SK-N-SH (cell line): ENCODE measurements around the gene TNFRSF1B. TPM values are rescaled to one million over a fixed set of nuclear protein-coding genes. Genes with fewer than 3 reads are reported as not detected.
A peak's percentile ranks its signal among the peaks of the same experiment; 100 is the strongest.

Source experiments
- CTCF ChIA-PET: fragments of 300-600, 350-600 bp; formaldehyde crosslinking; extraction: SDS; loops from one replicate; lab custom pipeline; 2021; lab: Yijun Ruan, JAX
- POLR2A ChIA-PET: fragments of 350-600 bp; sonication (Branson Sonifier 250); formaldehyde crosslinking; extraction: SDS; loops from one replicate; lab custom pipeline; 2020; ENCODE audit warnings: antibody characterized with exemption, inconsistent platforms; lab: Yijun Ruan, JAX
- DNase-seq: peaks from one replicate; pipeline ENCODE4 v3.0.0; 2012
- H2AFZ ChIP-seq: fragments of 200-600 bp; sonication (generic); 2 replicates; pipeline ENCODE4 v1.8.1; 2016; ENCODE audit warnings: antibody characterized with exemption, mild to moderate bottlenecking, low read depth
- H3F3A ChIP-seq: fragments of 200-600 bp; sonication (generic); replicated peaks from 2 replicates; pipeline ENCODE3; 2016; ENCODE audit warnings: antibody characterized with exemption, mild to moderate bottlenecking; ENCODE audit not compliant: insufficient read depth
- H3K27ac ChIP-seq, 2 experiments: fragments of 200-500 bp in 1 of 2; fragments of 200-600 bp in 1 of 2; sonication (Bioruptor generic) in 1 of 2; sonication (generic), shearing (Covaris generic) in 1 of 2; 2 replicates each; pipeline versions ENCODE4 v1.5.1 to v1.6.1; 2014 to 2016; ENCODE audit warnings: low read depth in 2 of 2, inconsistent platforms in 1 of 2, low read length in 1 of 2, mild to moderate bottlenecking in 1 of 2, mixed read lengths in 1 of 2
- H3K27me3 ChIP-seq: fragments of 200-600 bp; sonication (generic), shearing (Covaris generic); 2 replicates; pipeline ENCODE4 v1.6.1; 2016; ENCODE audit warnings: mixed run types; ENCODE audit not compliant: insufficient read depth
- H3K36me3 ChIP-seq, 2 experiments: fragments of 200-500 bp in 1 of 2; fragments of 200-600 bp in 1 of 2; sonication (Bioruptor generic) in 1 of 2; sonication (generic) in 1 of 2; replicated peaks in 1 of 2; 2 replicates each; pipeline versions ENCODE3 to v1.5.1; 2014 to 2016; ENCODE audit warnings: low read length in 1 of 2, mild to moderate bottlenecking in 1 of 2; ENCODE audit not compliant: insufficient read depth in 2 of 2, control insufficient read depth in 1 of 2
- H3K4me1 ChIP-seq, 2 experiments: fragments of 200-500 bp in 1 of 2; fragments of 200-600 bp in 1 of 2; sonication (Bioruptor generic) in 1 of 2; sonication (generic), shearing (Covaris generic) in 1 of 2; 2 replicates each; pipeline versions ENCODE4 v1.5.1 to v1.6.1; 2014 to 2016; ENCODE audit warnings: low read depth in 1 of 2, low read length in 1 of 2, mixed run types in 1 of 2; ENCODE audit not compliant: insufficient read depth in 2 of 2, control insufficient read depth in 1 of 2
- H3K4me2 ChIP-seq: fragments of 200-600 bp; sonication (generic), shearing (Covaris generic); 2 replicates; pipeline ENCODE4 v1.6.1; 2017; ENCODE audit warnings: mixed run types
- H3K4me3 ChIP-seq, 2 experiments: fragments of 200-500 bp in 1 of 2; fragments of 200-600 bp in 1 of 2; sonication (Bioruptor generic) in 1 of 2; sonication (generic), shearing (Covaris generic) in 1 of 2; 2 replicates each; pipeline versions ENCODE4 v1.5.1 to v1.8.1; 2014 to 2016; ENCODE audit warnings: low read depth in 2 of 2, inconsistent platforms in 1 of 2, low read length in 1 of 2, mild to moderate bottlenecking in 1 of 2, mixed read lengths in 1 of 2, moderate library complexity in 1 of 2
- H3K79me2 ChIP-seq: fragments of 200-600 bp; sonication (generic); 2 replicates; pipeline ENCODE4 v1.8.1; 2017; ENCODE audit warnings: mild to moderate bottlenecking; ENCODE audit not compliant: insufficient read depth
- H3K9ac ChIP-seq: fragments of 200-600 bp; sonication (generic); 2 replicates; pipeline ENCODE4 v1.6.1; 2017; ENCODE audit warnings: mixed run types
- H3K9me2 ChIP-seq: fragments of 200-600 bp; sonication (generic); 2 replicates; pipeline ENCODE4 v1.6.1; 2017; ENCODE audit warnings: mixed run types
- H3K9me3 ChIP-seq: fragments of 200-600 bp; sonication (generic); 2 replicates; pipeline ENCODE4 v1.6.1; 2017; ENCODE audit warnings: mixed run types, mild to moderate bottlenecking, moderate library complexity
- H4K20me1 ChIP-seq: fragments of 200-600 bp; sonication (generic); 2 replicates; pipeline ENCODE4 v1.6.1; 2017; ENCODE audit warnings: mild to moderate bottlenecking, mixed run types; ENCODE audit not compliant: insufficient read depth
- EZH2phosphoT487 ChIP-seq: fragments of 200-600 bp; sonication (generic); IDR thresholded peaks from 2 replicates; pipeline ENCODE4 v1.6.1; 2017; ENCODE audit warnings: low read depth, mixed run types, mild to moderate bottlenecking, antibody characterized with exemption, moderate library complexity, borderline replicate concordance
- FOSL2 ChIP-seq: IDR thresholded peaks from 2 replicates; pipeline ENCODE4 v1.4.0; 2012; ENCODE audit warnings: low read depth, mild to moderate bottlenecking, moderate library complexity, borderline replicate concordance
- FOXM1 ChIP-seq: IDR thresholded peaks from 2 replicates; pipeline ENCODE4 v1.4.0; 2012; ENCODE audit warnings: low read depth, mild to moderate bottlenecking
- GABPA ChIP-seq: IDR thresholded peaks from 2 replicates; pipeline ENCODE4 v1.4.0; 2012; ENCODE audit warnings: low read depth, mild to moderate bottlenecking
- GATA2 ChIP-seq: sonication (generic); formaldehyde crosslinking; IDR thresholded peaks from 2 replicates; pipeline ENCODE4 v1.5.0; 2020; ENCODE audit warnings: mild to moderate bottlenecking, missing genetic modification reagents
- JUND ChIP-seq: IDR thresholded peaks from 2 replicates; pipeline ENCODE4 v1.4.0; 2012
- MEF2A ChIP-seq: IDR thresholded peaks from 2 replicates; pipeline ENCODE4 v1.4.0; 2012; ENCODE audit warnings: low read depth, borderline replicate concordance
- MXI1 ChIP-seq: IDR thresholded peaks from 2 replicates; pipeline ENCODE4 v1.6.1; 2012; ENCODE audit warnings: mild to moderate bottlenecking, low read depth, low read length, improper control_type of control experiment
- POLR2AphosphoS5 ChIP-seq: IDR thresholded peaks from 2 replicates; pipeline ENCODE4 v1.6.1; 2012; ENCODE audit warnings: low read depth, low read length
- RAD21 ChIP-seq: IDR thresholded peaks from 2 replicates; pipeline ENCODE4 v1.6.1; 2012; ENCODE audit warnings: mild to moderate bottlenecking, low read length
- RCOR1 ChIP-seq: fragments of 150-350 bp; IDR thresholded peaks from 2 replicates; pipeline ENCODE4 v1.6.1; 2017; ENCODE audit warnings: antibody characterized with exemption, low read length
- SIN3A ChIP-seq: IDR thresholded peaks from 2 replicates; pipeline ENCODE4 v1.6.1; 2012; ENCODE audit warnings: low read depth, mild to moderate bottlenecking, low read length, moderate library complexity, borderline replicate concordance
- TCF12 ChIP-seq: IDR thresholded peaks from 2 replicates; pipeline ENCODE4 v1.4.0; 2012
- USF2 ChIP-seq: fragments of 150-350 bp; IDR thresholded peaks from 2 replicates; pipeline ENCODE4 v1.6.1; 2017; ENCODE audit warnings: antibody characterized with exemption, low read length, low read depth, borderline replicate concordance
- WGBS: methylation state at CpG from one replicate; pipeline ENCODE4 v1.1.6; 2017; ENCODE audit warnings: low lambda C conversion rate; 5-methylcytosine and 5-hydroxymethylcytosine counted together
- polyA plus RNA-seq, 3 experiments: library from polyadenylated mRNA; depleted of rRNA; stranded (reverse); fragments of >200 nt; gene quantifications; 2 replicates each; pipeline ENCODE4 v1.2.3, GENCODE V29; 2012
- TF ChIP-seq, protein P1 (sequence below): IDR thresholded peaks from 2 replicates; pipeline ENCODE4 v1.4.0; 2012; ENCODE audit warnings: low read depth, borderline replicate concordance
- TF ChIP-seq, protein P2 (sequence below): fragments of 200-600 bp; sonication (generic); IDR thresholded peaks from 2 replicates; pipeline ENCODE4 v1.6.1; 2017; ENCODE audit warnings: antibody characterized with exemption, mild to moderate bottlenecking, moderate library complexity
- TF ChIP-seq, protein P3 (sequence below): IDR thresholded peaks from 2 replicates; pipeline ENCODE4 v1.4.0; 2012; ENCODE audit warnings: low read depth
- TF ChIP-seq, protein P4 (sequence below): IDR thresholded peaks from 2 replicates; pipeline ENCODE4; 2012

TNFRSF1B gene
- polyA plus RNA-seq, 1 of the 3 experiments (the other 2 are of a cell fraction) = 0.36 TPM

- TF ChIP-seq, protein P1, sequence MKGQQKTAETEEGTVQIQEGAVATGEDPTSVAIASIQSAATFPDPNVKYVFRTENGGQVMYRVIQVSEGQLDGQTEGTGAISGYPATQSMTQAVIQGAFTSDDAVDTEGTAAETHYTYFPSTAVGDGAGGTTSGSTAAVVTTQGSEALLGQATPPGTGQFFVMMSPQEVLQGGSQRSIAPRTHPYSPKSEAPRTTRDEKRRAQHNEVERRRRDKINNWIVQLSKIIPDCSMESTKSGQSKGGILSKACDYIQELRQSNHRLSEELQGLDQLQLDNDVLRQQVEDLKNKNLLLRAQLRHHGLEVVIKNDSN = no peak
- TF ChIP-seq, protein P2, sequence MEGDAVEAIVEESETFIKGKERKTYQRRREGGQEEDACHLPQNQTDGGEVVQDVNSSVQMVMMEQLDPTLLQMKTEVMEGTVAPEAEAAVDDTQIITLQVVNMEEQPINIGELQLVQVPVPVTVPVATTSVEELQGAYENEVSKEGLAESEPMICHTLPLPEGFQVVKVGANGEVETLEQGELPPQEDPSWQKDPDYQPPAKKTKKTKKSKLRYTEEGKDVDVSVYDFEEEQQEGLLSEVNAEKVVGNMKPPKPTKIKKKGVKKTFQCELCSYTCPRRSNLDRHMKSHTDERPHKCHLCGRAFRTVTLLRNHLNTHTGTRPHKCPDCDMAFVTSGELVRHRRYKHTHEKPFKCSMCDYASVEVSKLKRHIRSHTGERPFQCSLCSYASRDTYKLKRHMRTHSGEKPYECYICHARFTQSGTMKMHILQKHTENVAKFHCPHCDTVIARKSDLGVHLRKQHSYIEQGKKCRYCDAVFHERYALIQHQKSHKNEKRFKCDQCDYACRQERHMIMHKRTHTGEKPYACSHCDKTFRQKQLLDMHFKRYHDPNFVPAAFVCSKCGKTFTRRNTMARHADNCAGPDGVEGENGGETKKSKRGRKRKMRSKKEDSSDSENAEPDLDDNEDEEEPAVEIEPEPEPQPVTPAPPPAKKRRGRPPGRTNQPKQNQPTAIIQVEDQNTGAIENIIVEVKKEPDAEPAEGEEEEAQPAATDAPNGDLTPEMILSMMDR = peak; percentile 22; the same call in 1 of the 2 replicates
- no peak for TF ChIP-seq MXI1
Measured at GRCh38 chr1:12184008-12184681, 17.4 kb downstream of the TNFRSF1B start (continued).

DNA sequence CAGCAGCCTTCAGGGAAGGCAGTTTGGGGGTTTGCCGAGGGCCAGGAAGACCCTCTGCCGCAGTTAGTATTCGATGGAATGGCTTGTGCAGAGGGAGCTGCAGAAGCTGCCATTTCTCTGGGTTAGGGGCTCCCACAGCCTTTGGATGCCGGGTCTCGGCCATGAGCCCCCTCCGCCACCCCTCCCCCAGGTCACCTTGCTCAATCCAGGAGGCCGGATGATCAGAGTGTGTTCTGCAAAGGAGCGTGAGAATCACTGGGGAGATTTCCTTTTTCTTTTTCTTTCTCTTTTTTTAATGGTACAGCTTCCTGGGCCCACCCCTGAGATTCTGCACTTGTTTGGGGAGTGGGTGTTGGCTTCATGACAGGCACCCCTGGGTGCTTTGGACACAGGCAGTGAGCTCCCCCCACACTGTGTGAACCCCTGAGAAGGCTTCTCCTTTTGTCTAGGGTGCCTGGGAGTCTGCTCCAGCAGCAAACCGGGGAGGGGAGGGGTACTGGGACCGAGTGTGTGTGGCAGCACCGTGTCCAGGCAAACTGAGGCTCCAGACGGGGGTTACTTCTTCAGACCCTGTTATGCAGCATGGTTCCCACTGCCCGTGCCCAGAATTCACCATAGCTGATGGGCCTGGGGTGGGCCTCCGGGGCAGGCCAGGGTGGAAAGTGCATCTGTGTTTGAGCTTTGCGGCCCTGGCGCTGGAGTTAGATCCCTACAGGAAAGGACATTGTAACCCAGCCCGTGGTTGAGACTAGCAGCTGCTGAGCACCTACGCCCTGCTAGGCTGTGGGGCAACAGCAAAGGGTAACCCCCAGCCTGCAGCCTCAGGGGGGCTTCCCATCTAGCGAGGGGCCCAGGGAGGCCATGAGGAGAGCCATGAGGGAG lies 18.5 kb downstream of the TNFRSF1B start:
- Histone ChIP-seq H3K9me2 (no peaks in the 10 kb centered on the region), H2AFZ (no peak overlapping the region), H3K9ac (no peak overlapping the region), H3K79me2 (no peaks in the 10 kb centered on the region), H3K4me3 (no peak overlapping the region), H3K9me3 (no peaks in the 10 kb centered on the region), H4K20me1 (no peaks in the 10 kb centered on the region), H3K27ac (peak overlapping the region in 1 of 2 experiments; percentile 81; a peak in 2 of 4 replicates), H3K4me1 (peaks cover 10 to 32% of the 10 kb centered on the region in 2 experiments; a peak in 3 of 4 replicates), H3K36me3 (no peaks in the 10 kb centered on the region), H3K27me3 (no peaks in the 10 kb centered on the region), H3F3A (peaks cover 4% of the 10 kb centered on the region), H3K4me2 (no peak overlapping the region)
- ChIA-PET CTCF (interaction anchor here (0.9 to 6.2 kb wide), 6 partner anchors 10 to 60 kb away, joined by 3 to 79 read pairs (median 4); partner anchors contain the start of gene TNFRSF1B), POLR2A (interaction anchor here (0.8 kb wide), 1 partner anchor 15 kb away, joined by 3 read pairs; no protein-coding TSS in a partner anchor)
- DNase-seq = no peak
- TF ChIP-seq GABPA = no peak
- no peak for TF ChIP-seq MEF2A
- TF ChIP-seq, protein P2 = no peak
- no peak for TF ChIP-seq JUND
- TF ChIP-seq, protein P3, sequence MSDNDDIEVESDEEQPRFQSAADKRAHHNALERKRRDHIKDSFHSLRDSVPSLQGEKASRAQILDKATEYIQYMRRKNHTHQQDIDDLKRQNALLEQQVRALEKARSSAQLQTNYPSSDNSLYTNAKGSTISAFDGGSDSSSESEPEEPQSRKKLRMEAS = no peak
- TF ChIP-seq, protein P4, sequence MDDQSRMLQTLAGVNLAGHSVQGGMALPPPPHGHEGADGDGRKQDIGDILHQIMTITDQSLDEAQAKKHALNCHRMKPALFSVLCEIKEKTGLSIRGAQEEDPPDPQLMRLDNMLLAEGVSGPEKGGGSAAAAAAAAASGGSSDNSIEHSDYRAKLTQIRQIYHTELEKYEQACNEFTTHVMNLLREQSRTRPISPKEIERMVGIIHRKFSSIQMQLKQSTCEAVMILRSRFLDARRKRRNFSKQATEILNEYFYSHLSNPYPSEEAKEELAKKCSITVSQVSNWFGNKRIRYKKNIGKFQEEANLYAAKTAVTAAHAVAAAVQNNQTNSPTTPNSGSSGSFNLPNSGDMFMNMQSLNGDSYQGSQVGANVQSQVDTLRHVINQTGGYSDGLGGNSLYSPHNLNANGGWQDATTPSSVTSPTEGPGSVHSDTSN = no peak
- no peak for TF ChIP-seq FOXM1
- no peak for TF ChIP-seq FOSL2
- no peak for TF ChIP-seq POLR2AphosphoS5
- no peak for TF ChIP-seq RCOR1
- no peak for TF ChIP-seq SIN3A
- TF ChIP-seq TCF12 = no peak
- no peak for TF ChIP-seq RAD21
- TF ChIP-seq GATA2 (CRISPR knock-in tag) = no peak
- no peak for TF ChIP-seq EZH2phosphoT487
- no peak for TF ChIP-seq MXI1
- no peak for TF ChIP-seq USF2
- WGBS = 95% methylated on average over 6 of the region's 19 CpGs
